Measurements from ENCODE around the gene HEPN1.

The HEPN1 gene

DNA sequence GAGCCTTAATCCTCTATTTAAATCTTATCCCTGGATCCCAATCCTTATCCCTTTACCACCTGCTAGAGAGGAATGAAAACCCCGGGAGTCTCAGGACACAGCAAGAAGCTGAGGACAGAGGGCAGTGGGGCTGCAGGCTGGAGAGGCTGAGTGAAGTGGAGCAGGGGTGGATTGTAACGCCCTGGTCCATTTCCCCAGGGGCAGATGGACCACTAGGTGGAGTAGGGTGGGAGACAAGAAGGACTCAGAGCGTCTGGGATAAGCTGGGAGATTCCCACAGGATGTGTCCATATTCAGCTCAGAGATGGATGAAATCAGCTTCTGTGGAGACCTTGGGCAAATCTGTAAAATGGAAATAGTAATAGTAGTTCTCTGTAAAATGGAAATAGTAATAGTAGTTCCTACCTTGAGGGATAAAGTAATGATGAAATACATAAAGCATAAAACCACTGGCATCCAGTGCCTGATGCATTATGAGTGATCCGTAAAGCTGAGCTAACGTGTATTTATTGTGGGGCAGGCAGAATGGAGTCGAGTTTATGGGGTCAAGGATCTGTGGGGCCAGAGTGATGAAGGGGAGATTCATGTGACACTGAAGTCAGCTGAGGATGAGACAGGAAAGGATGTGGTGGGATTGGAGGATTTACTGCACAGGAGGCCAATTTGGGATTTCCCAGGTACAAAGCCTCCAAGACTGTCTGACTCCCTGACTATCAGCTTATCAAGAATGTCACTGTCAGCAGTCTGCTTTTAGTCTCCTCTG lies 19.5 kb upstream of the HEPN1 start:
- in situ Hi-C loops (cut with HindIII; ENCODE audit: low sequenced_read_pairs), result no loop called here

DNA sequence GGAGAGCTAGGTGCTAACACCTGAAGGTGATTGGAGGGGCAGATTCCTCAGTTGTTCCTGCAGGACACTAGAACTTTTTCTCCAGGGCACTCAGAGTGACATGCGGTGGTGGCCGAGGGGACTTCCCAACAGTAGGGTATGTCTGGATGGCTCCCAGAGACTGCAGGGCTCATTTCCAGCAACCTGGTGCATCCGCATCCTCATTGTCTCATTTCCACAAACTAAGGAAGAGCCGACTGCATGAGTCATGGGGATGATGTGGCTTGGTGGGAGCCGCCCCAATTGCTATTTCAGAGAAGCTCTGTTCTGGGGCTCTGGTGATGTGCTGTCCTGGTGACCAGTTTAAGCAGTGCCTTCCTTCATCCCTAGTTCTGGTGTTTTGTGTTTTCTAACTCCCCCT lies 18.6 kb upstream of the HEPN1 start:
- in situ Hi-C loops (cut with HindIII; ENCODE audit: low sequenced_read_pairs), result no loop called here

DNA sequence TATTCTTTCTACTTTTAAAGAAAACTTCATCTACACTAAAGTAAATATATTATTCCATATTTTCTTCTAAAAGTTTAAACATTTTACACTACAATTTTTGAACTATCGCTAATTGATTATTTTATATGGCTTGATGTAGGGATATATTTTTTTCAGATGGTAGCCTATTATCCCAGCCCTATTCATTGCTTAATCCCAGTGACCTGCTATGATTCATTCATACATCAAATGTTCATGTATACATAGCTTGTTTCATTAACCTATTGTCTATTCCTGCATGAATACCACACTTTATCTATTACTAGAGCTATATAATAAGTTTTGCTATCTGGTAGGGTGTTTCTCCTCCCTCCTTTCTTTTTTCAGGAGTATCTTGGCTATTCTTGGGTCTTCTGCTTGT lies 16.4 kb upstream of the HEPN1 start:
- in situ Hi-C loops (cut with HindIII; ENCODE audit: low sequenced_read_pairs), result no loop called here

DNA sequence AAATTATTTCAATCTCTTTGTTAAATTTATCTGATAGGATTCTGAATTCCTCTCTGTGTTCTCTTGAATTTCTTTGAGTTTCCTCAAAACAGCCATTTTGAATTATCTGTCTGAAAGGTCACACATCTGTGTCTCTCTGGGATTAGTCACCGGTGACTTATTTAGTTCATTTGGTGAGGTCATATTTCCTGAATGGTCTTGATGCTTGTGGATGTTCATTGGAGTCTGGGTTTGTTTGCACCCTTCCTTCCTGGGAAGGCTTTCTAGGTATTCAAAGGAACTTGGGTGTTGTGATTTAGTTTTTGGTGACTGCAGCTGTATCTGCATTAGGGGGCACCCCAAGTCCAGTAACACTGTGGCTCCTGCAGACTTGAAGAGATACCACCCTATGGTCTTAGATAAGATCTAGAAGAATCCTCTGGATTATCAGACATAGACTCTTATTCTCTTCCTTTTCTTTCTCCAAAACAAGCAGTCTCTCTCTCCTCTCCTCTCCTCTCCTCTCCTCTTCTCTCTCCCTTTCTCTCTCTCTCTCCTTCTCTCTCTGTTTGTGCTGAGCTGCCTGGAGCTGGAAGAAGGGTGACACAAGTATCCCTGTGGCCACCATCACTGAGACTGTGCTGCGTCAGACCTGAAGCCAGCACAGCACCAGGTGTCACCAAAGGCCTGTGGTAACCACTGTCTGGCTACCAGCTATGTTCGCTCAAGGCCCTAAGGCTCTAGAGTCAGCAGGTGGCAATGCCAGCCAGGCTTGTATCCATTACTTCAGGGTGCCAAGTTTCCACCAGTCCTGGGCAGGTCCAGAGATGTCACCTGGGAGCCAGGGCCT lies 3.3 kb upstream of the HEPN1 start:
- in situ Hi-C loops (cut with HindIII; ENCODE audit: low sequenced_read_pairs), result no loop called here

DNA sequence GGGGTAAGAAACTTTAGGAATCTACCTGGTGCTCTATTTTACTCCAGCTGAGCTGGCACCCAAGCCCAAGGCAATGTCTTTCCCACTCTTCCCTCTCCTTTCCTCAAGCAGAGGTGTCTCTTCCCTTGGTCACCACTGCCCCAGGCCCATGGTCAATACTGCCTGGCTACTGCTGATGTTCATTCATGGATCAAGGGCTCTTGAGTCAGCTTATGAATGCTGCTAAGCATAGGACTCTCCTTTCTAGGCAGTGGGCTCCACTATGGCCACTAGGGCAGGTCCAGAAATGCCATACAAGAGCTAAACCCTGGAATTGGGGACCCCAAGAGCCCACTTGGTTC lies 2.7 kb upstream of the HEPN1 start:
- in situ Hi-C loops (cut with HindIII; ENCODE audit: low sequenced_read_pairs), result no loop called here

DNA sequence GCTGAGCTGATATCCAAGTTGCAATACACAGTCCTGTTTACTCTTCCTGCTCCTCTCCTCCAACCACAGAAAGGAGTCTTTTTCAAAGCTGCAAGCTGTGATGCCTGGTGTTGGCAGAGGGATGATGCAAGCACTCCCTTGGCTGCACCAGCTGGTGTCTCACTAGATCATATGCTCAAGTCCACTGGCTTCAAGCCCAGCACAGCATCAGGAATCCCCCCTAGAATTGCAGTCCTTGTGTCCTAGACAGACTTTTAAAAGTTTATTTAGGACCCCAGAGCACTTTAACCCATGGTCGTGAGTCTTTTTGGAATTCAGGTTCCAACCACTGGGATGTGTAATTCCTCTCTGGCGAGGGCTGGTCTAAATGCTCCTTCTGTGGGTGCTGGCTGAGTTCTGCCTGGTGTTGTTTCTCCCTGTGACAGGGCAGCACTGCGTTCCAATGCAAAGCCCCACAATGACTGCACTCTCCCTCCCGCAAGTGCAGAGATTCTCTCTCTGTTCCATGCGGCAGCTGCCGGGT lies 1.9 kb upstream of the HEPN1 start:
- in situ Hi-C loops (cut with HindIII; ENCODE audit: low sequenced_read_pairs), result no loop called here

DNA sequence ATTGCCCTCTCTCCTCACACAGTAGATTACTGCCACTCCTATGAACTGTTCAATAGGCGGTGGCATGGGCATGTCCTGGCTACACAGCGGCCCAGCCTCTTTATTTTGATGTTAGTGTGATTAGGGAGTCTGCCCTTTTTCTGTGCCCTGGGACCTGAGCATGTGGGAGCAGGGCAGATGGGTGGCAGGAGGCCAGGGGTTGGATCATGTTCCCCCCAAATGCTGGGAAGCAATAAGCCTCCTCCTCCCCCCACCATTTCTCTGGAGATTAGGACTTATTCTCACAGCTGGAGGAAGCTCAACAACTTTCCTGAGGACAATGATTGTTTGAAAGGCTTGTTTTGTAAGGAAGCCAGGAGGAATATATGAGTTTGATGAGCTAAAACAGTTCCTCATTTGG lies 848 bp downstream of the HEPN1 start:
- in situ Hi-C loops (cut with HindIII; ENCODE audit: low sequenced_read_pairs), result no loop called here

DNA sequence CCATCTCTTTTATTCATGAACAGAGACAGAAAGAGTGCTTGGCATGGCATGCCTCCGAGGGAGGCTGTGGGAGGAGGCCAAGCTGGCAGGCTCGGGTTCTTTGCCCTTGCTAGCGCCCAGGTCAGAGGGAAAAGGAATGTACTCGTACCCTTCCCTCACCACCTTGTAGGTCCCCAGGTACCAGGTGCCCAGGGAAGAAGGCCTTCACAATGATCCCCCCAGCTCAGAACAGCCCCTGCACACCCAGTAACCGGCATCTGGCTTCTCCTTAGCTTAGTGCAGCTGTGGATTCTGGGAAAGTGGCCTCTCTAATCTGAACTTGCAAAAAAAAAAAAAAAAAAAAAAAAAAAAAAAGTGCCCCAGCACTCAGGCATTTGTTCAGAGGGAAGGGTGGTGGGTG lies 1.3 kb downstream of the HEPN1 start:
- in situ Hi-C loops (cut with HindIII; ENCODE audit: low sequenced_read_pairs), result no loop called here

DNA sequence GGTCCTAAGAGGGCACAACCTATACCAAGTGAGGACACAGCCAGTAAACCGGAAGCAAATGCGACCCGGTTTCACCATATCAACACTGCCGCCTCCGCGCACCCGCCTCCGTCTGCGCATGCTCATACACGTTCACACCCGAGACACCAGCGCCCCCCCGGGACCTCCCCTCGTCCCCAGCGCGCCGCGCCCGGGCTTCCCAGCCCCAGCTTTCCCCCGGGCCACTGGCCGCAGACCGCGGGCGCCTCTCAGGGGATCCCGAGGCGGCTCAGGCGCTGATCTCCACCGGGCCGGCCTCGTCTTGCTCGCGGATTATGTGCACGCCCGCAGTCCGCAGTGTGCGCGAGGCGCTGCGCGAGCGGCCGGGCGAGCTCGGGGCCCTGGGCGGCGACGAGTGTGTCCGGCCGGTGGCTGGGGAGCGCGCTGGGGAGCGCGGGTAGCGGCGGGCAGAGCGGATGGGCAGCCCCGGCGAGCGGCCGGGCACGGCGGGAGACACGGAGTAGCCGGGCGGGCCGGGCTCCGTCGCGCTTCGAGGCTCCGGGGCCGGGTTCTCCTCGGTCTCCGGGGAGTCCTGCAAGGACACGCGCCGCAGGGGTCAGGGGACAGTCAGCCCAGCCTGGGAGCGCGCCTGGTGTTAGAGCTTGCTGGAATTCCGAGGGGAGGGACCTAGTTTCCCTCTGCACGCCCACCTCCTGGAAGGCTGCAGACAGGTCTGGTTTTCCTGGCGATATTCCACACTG lies 2.0 kb downstream of the HEPN1 start:
- in situ Hi-C loops (cut with HindIII; ENCODE audit: low sequenced_read_pairs), result no loop called here

DNA sequence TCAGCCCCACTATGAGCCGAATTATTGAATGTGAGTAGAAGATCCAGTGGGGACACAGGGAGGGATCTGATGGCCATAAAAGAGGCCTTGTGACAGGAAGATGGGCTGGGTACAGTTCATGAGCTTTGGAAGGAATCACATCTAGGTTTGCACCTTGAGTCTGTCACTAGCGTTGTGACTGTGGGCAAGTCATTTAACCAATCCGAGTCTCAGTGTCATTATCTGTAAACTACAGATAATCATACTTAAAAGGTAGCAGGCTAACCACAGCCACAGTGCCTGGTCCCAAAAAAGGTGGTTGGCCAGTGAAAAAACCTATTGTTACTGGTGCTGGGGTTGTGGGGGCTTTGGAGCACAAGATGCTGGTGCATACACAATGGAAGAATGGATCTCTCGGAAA lies 3.8 kb downstream of the HEPN1 start:
- in situ Hi-C loops (cut with HindIII; ENCODE audit: low sequenced_read_pairs), result no loop called here

DNA sequence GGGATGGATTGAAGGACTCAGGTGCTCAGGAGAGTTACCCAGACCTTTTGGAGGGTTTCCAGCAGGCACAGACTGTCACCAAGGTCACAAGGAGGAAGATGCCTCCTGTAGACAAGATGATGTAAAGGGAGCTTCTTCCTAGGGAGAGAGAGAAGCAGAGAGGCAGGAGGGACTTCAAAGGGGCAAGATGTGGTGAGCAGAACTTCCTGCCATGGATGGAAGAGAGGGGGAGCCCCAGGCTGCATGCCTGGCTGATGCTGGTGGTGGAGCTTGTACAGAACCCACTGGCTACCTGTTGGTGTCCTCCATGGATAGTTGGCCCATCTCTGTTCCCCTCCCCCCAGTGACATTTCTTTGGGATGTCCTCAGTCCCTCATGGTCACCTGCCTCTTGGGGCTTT lies 4.2 kb downstream of the HEPN1 start:
- in situ Hi-C loops (cut with HindIII; ENCODE audit: low sequenced_read_pairs), result no loop called here

DNA sequence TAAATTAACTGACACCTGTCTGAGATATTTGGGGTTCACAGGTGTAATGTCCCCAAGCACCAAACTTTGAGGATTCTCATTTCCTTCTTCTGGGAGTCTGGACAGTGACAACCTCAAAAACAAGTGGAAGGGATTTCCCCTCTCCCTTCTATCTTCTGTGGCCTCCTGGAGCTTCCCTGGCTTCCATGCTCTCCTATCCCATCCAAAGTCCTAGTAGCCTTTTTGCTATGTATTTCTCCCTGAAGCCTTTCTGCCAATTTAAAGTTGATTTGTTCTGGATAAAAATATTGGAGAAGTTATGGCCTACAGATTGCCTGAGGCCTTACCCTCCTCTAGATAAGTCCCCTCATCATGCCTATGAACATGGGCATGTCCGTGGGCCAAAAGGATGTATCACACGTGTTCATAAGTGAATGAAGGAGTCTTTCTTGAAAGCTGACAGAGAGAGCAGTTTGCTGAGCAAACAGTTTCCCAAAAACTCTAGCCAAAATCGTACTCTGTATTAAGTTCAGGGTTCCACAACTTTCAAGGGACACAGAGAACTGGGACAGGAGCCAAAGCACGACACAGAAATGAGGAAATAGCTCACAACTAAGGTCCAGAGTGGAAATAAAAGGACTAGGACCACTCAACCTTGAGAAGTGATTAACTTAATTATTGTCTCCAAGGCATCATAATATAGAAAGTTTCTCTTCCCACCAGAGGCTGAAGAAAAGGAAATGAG lies 10.1 kb downstream of the HEPN1 start:
- in situ Hi-C loops (cut with HindIII; ENCODE audit: low sequenced_read_pairs), result no loop called here

DNA sequence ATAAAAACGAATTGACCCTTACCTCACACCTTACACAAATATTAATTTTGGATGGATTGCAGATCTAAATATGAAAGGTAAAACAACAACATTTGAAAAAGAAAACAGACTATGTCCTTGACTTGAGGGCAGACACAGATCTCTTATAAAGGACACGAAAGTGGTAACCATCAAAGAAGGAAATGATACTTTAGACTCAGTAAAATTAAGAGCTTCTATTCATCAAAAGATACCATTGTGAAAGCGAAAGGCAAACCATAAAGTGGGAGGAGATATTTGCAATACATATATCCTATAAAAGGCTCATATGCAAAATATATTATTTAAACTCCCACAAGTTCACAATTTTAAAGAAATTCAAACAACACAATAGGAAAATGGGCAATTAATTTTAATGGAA lies 11.7 kb downstream of the HEPN1 start:
- in situ Hi-C loops (cut with HindIII; ENCODE audit: low sequenced_read_pairs), result no loop called here

DNA sequence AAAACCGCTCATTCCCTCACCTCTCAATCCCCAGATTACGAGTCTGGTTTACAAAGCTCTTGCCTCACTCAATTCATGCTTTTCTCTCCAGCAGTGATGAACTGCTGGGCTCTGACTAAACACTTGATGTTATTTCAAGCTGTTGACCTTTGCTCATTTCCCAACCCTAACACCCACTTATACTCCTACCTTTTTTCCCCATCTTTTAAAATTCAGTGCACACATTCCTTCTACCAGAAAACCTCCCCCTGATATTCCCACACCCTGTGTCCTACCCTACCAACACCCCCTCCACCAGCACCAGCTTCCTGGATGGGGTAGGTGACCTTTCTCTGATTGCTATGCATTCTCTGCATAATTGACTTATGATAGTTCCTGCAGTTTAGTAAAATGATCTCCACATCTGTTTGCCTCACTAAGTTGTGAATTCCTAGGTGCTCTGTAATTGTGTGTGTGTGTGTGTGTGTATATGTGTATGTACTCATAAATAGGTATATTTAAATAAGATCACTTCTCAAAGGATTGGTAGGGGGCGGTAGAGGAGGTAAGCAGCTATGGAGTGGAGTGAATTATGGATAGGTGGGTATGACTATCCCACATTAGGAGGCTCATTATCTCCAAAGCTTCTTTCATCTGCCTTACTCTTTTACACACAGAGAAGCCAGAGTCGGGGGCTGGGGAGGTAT lies 16.0 kb downstream of the HEPN1 start:
- in situ Hi-C loops (cut with HindIII; ENCODE audit: low sequenced_read_pairs), result no loop called here

DNA sequence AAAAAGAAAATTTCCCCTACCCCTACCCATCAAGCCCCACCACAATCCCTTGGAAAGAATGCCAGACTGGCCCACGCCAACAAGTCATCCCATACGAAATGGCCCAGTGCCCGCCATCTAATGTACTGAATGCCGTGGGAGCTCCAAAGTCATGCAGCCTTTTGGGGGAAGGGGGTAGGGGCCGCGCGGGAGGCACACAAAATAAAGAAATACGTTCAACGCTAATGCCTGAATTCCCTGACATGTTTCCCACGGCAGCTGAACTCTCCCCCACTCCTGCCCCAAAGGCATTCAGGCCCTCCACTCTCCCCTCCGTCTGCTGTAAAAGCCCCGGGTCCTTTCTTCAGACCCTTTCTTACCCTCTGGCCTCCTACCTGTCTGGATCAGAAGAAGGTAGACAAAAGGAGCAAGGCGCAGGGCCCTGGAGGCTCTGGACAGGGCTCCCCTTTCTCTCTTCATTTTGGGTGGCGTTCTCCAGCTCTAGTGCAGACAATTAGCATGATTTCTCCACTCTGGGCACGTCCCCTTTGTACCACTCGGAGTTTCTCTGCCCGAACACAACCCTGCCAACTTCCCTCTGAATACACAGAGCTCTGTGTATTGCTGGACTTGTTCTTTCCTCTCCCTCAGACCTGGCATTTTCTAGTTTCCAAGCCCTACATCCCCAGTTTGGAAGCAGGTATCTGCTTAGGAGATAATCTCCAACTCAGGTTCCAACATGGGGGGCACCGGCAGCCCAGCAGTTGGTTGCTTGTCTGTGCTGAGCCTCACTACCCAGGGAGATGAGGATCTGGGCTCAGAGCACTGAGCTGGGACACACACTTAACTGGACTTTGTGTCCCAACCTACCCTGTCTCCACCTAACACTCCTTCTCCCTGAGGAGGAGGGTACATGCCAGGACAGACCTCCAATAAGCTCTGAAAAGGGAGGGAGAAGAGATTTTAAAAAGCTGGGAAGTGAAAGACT lies 16.8 kb downstream of the HEPN1 start, which contains the start of gene HEPACAM:
Gene HEPACAM (minus strand): TSS at position 500 of the 967 bp plus-strand sequence. CDS start 41 bp downstream, at position 459.
- in situ Hi-C loops (cut with HindIII; ENCODE audit: low sequenced_read_pairs), result no loop called here

DNA sequence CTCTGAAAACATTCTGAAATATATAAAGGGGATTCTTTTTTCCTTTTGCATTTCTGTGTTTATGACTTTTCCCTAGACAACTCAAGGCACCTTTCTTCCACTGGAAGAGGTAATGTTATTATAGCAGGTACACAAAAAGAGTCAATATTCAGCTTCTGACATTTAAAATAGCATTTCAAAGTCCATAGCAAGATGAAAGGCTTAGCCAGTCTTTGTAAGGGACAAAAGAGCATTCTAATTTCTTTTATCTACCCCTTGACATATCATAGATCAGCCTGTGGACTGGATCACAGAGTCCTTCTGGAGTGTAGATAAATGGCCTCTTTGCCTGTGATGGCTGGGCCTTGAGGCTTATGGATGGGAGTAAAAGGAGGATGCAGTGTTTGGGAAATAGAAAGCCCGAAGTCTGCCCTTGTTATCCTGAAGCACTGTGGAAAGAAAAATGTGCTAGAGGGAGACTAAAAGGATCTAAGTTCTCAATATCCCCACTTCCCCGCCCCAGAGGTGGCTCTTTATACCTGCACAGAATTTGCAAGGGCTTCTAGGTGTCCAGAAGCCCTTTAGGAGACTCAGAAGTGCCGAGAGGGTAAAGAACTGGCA lies 18.4 kb downstream of the HEPN1 start:
- in situ Hi-C loops (cut with HindIII; ENCODE audit: low sequenced_read_pairs), result no loop called here

DNA sequence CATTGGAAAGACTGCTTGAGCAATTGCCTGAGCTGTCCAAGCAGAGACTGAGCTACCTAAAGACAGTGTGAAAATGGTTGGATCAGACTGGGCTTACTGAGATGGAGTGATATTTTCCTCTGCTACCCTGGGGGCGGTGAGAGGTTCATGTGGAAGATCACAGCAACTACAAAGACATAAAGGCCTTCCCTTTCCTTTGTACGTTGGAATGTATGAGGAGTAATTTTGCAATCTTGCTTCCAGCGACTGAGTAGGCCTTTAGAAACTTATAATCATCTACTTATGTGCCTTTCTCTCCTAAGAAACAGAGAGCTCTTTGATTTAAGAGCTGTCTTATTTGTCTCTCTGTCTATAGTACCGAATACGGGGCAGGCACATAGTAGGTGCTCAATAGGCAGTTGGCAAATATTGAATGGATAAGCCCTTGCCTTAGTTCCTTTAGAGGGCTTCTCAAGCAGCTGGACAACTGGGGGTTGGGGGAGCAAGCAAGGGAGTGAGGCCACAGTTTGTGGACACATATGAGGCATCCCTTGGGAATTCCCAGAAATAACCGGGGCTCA lies 19.2 kb downstream of the HEPN1 start:
- in situ Hi-C loops (cut with HindIII; ENCODE audit: low sequenced_read_pairs), result no loop called here

DNA sequence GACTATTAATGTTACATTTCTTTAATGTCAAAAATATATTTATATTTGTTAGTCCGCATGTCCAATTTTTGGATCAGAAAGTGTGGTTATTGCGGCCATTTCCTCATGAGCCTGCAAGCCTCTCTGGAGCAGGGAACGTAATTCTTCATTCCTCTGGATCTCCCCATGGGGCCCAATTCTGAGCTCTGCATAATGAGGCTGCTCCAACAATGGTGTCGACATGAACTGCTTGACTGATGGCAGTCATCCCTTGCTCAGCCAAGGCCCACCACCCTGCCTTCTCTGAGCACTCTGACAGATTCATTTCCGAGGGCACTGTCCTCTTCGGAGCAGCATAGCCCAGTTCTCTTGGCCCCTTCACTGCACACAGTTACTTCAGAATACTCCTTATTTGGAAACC lies 19.9 kb downstream of the HEPN1 start:
- in situ Hi-C loops (cut with HindIII; ENCODE audit: low sequenced_read_pairs), result no loop called here
